Thyroid gland (tissue), 4 donors: ENCODE measurements around the gene PIK3R6.

Source experiments
- CTCF ChIP-seq, 6 experiments: fragments of 200-600 bp in 3 of 6; fragments of 450-650 bp in 3 of 6; sonication (generic) in 3 of 6; IDR thresholded peaks; one replicate each; pipeline ENCODE4 v1.5.1; 2016 to 2019; ENCODE audit warnings: antibody characterized with exemption in 6 of 6, mild to moderate bottlenecking in 2 of 6, inconsistent platforms in 1 of 6, moderate library complexity in 1 of 6
- POLR2A ChIP-seq, 2 donors: fragments of 450-650 bp; IDR thresholded peaks; one replicate each; pipeline ENCODE4 v1.6.1; 2017; ENCODE audit warnings: antibody characterized with exemption in 2 of 2, mild to moderate bottlenecking in 2 of 2, moderate library complexity in 1 of 2

GRCh38 chr17:8894202-8894671 lies 26.8 kb upstream of the PIK3R6 start:
- no peak for TF ChIP-seq POLR2A (IDR thresholded peaks at IDR 0.05)
- no peak for TF ChIP-seq CTCF (IDR thresholded peaks at IDR 0.05)
